Ovary (tissue), 9 donors: ENCODE measurements around the gene IQCF2. TPM values are rescaled to one million over a fixed set of nuclear protein-coding genes. Genes with fewer than 3 reads are reported as not detected.

ENCODE experiments used
- DNase-seq, 5 donors: peaks; one replicate each; pipeline ENCODE4 v3.0.0-alpha.2; 2019 to 2020
- H3K27ac ChIP-seq, 2 donors: fragments of 200-600 bp; one replicate each; pipeline versions ENCODE4 v1.5.1 to v1.8.0; 2019 to 2022
- H3K27me3 ChIP-seq: fragments of 200-600 bp; one replicate; pipeline ENCODE4 v1.8.0; 2022
- H3K36me3 ChIP-seq: fragments of 200-600 bp; sonication (generic); one replicate; pipeline ENCODE4 v1.5.1; 2019
- H3K4me1 ChIP-seq: one replicate; pipeline ENCODE4 v1.8.1; 2013; ENCODE audit warnings: mild to moderate bottlenecking, moderate library complexity; ENCODE audit not compliant: insufficient read depth
- H3K4me3 ChIP-seq: fragments of 200-600 bp; sonication (generic); one replicate; pipeline ENCODE4 v1.5.1; 2017
- H3K9me3 ChIP-seq, 2 donors: fragments of 200-600 bp in 1 of 2; sonication (generic) in 1 of 2; one replicate each; pipeline versions ENCODE4 v1.5.1 to v1.8.1; 2013 to 2019; ENCODE audit warnings: mild to moderate bottlenecking in 1 of 2, moderate library complexity in 1 of 2
- EP300 ChIP-seq: sonication (generic); formaldehyde crosslinking; IDR thresholded peaks from one replicate; pipeline ENCODE4 v1.6.1; 2017; ENCODE audit warnings: antibody characterized with exemption
- POLR2A ChIP-seq: fragments of 450-650 bp; IDR thresholded peaks from one replicate; pipeline ENCODE4 v1.6.1; 2017; ENCODE audit warnings: antibody characterized with exemption, mild to moderate bottlenecking, moderate library complexity
- WGBS, 3 donors: extraction: QIAGEN DNeasy Blood & Tissue Kit in 1 of 3; methylation state at CpG; one replicate each; pipeline versions ENCODE4 v1.1.5 to v1.1.7; 2013 to 2017; 5-methylcytosine and 5-hydroxymethylcytosine counted together
- intact Hi-C, 4 donors: fragments of 100-400 bp; cut with DNase I; formaldehyde crosslinking; loops; one replicate each; pipeline versions ENCODE4 v1.11.0 to v1.15.1; 2022 to 2023
- polyA plus RNA-seq, 2 donors: library from polyadenylated mRNA; stranded (reverse); fragments of 200-250 nt in 1 of 2; fragments of 350-450 nt in 1 of 2; fragmentation: Illumina TruSeq in 1 of 2; extraction: RNeasy Lipid Tissue Mini Kit (QIAGEN cat#74804) in 1 of 2; gene quantifications; one replicate each; pipeline ENCODE4 v1.2.3, GENCODE V29; 2013 to 2014
- small RNA-seq: library from RNA; depleted of rRNA; stranded (forward); fragments of <200 nt; gene quantifications from one replicate; pipeline ENCODE3, GENCODE V24; 2016
- total RNA-seq, 7 donors: library from RNA; depleted of rRNA in 2 of 7; stranded (reverse); fragments of >200 nt in 2 of 7; fragmentation: NEBNext Ultra II Directional in 3 of 7; extraction: Animal tissue kit (Norgen Biotek cat#: 25700) in 3 of 7; gene quantifications; one replicate each; pipeline versions ENCODE4 v1.1.0 to v1.2.4, GENCODE V29; 2016 to 2023
- TF ChIP-seq, protein P1 (sequence below), 3 donors: fragments of 450-650 bp in 2 of 3; fragments of 200-600 bp in 1 of 3; IDR thresholded peaks; one replicate each; pipeline versions ENCODE4 v1.5.1 to v1.8.0; 2016 to 2022; ENCODE audit warnings: antibody characterized with exemption in 3 of 3, mild to moderate bottlenecking in 1 of 3
- donor health status: DM: no; HTN: no; CAD: no; lungs with moderate emphysema.
- donor health status: DM: no; HTN: no; CAD: no.
- donor health status: Bipolar disorder and iron deficiency.
- donor health status: DM: yes; HTN: yes; CAD: no.
- donor health status: DM: no; HTN: no; CAD: no.
- donor health status: DM: yes; HTN: yes; CAD: no.

IQCF2 gene
- total and polyA plus RNA-seq, 9 donors: not detected

DNA sequence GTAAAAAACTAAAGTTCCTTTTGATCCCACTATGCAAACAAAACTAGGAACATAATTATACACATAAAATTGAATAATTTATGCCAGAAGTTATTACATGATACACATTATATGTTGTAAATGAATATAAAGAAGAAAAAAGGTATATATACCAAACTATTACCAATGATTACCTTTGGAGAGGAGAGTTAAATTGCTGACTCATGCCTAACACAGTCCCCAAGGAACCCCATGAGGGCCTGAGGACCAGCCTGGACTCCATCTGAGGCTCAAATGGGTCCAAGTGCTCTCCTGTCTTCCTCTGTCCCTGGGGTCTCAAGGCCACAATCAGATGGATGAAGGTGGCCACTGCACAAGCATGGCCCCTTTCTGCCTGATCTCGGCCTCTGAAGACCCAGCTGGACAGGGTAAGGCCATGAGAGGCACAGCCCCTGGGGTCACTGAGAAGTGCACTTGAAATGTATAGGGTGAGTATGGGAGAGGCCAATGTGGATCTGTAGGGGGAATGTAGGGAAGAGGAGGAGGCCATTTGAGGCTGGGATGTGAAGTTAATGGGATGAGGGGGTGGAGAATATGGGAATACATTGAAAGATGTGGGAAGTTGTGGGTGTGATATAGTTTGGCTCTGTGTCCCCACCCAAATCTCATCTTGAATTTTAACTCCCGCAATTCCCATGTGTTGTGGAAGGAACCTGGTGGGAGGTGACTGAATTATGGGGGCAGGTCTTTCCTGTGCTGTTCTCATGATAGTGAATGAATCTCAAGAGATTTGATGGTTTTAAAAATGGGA lies 42.8 kb downstream of the IQCF2 start:
- 83 to 88% (median 86%) methylated on average over 2 of the region's 2 CpGs for WGBS, 3 donors
- intact Hi-C loops: no loop called here

DNA sequence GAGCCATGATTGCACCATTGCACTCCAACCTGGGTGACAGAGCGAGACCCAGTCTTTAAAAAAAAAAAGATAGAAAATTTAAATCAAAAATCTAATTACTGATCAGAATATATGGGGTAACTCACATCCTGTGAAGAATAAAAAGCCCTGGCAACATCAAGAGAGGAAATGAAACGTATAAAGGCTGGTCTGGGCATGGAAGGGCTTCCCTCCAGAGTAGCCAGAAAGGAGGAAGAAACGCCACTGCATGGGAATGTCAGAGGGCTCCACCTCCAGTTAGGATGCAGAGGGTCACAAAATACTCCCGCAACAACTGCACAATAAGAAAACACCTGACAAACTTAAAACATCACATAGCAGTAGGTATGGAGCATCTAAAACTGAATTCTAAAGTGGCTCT lies 46.6 kb downstream of the IQCF2 start:
- no peak for DNase-seq
- 79 to 82% (median 80%) methylated on average over 4 of the region's 4 CpGs for WGBS, 3 donors
- Histone ChIP-seq H3K4me1 (no peaks in the 10 kb centered on the region), H3K27me3 (no peaks in the 10 kb centered on the region), H3K4me3 (no peak overlapping the region), H3K9me3 (no peaks in the 10 kb centered on the region), H3K36me3 (no peaks in the 10 kb centered on the region), H3K27ac (no peak overlapping the region)
- TF ChIP-seq, protein P1, sequence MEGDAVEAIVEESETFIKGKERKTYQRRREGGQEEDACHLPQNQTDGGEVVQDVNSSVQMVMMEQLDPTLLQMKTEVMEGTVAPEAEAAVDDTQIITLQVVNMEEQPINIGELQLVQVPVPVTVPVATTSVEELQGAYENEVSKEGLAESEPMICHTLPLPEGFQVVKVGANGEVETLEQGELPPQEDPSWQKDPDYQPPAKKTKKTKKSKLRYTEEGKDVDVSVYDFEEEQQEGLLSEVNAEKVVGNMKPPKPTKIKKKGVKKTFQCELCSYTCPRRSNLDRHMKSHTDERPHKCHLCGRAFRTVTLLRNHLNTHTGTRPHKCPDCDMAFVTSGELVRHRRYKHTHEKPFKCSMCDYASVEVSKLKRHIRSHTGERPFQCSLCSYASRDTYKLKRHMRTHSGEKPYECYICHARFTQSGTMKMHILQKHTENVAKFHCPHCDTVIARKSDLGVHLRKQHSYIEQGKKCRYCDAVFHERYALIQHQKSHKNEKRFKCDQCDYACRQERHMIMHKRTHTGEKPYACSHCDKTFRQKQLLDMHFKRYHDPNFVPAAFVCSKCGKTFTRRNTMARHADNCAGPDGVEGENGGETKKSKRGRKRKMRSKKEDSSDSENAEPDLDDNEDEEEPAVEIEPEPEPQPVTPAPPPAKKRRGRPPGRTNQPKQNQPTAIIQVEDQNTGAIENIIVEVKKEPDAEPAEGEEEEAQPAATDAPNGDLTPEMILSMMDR (IDR thresholded peaks at IDR 0.05): no peak
- TF ChIP-seq POLR2A (no peak), EP300 (no peak)
- intact Hi-C loops: no loop called here

More for the DNA sequence above, 42.8 kb downstream of the IQCF2 start:
- no peak overlapping the region for H3K27ac ChIP-seq
- TF ChIP-seq POLR2A: no peak
- TF ChIP-seq EP300: no peak
- TF ChIP-seq, protein P1 (IDR thresholded peaks at IDR 0.05): no peak
- no peaks in the 10 kb centered on the region for H3K9me3 ChIP-seq
- H3K4me1 ChIP-seq: no peaks in the 10 kb centered on the region
- no peak overlapping the region for H3K4me3 ChIP-seq
- no peaks in the 10 kb centered on the region for H3K27me3 ChIP-seq
- H3K36me3 ChIP-seq: no peaks in the 10 kb centered on the region
- DNase-seq: no peak

Small RNAs within 50 kb of the gene (small RNA-seq; reads per million reads assigned to genes)
- not detected for gene RN7SL504P

Other genes starting within 250 kb of the IQCF2 start
- gene TEX264, start 190.4 kb upstream of the IQCF2 start, total RNA-seq: 10 to 100 TPM; 27.1 to 88.8 (median 38.7) TPM
- gene TEX264, start 190.4 kb upstream of the IQCF2 start, polyA plus RNA-seq: 10 to 100 TPM; 51.0 to 62.3 TPM
- gene GRM2, start 154.5 kb upstream of the IQCF2 start, total RNA-seq: under 1 TPM in 4 of 7 donors, not detected in 3; 0.25 to 0.47 (median 0.34) TPM
- under 1 TPM; 0.10 to 0.24 TPM for gene GRM2, start 154.5 kb upstream of the IQCF2 start, polyA plus RNA-seq
- gene IQCF6, start 82.4 kb upstream of the IQCF2 start, total RNA-seq: not detected
- not detected for gene IQCF6, start 82.4 kb upstream of the IQCF2 start, polyA plus RNA-seq
- not detected for gene IQCF5, start 14.0 kb downstream of the IQCF2 start, total RNA-seq
- not detected for gene IQCF5, start 14.0 kb downstream of the IQCF2 start, polyA plus RNA-seq
- gene IQCF1, start 41.7 kb downstream of the IQCF2 start, total RNA-seq: under 1 TPM in 1 of 7 donors, not detected in 6; 0.62 TPM
- not detected for gene IQCF1, start 41.7 kb downstream of the IQCF2 start, polyA plus RNA-seq
- gene RRP9, start 80.3 kb downstream of the IQCF2 start, total RNA-seq: 10 to 100 TPM in 6 of 7 donors, 1 to 10 TPM in 1; 9.1 to 32.7 (median 19.3) TPM
- 10 to 100 TPM in 1 of 2 donors, 1 to 10 TPM in 1; 4.9 to 16.2 TPM for gene RRP9, start 80.3 kb downstream of the IQCF2 start, polyA plus RNA-seq
- 10 to 100 TPM in 6 of 7 donors, 1 to 10 TPM in 1; 8.2 to 19.4 (median 11.6) TPM for gene PARP3, start 80.7 kb downstream of the IQCF2 start, total RNA-seq
- gene PARP3, start 80.7 kb downstream of the IQCF2 start, polyA plus RNA-seq: 10 to 100 TPM in 1 of 2 donors, 1 to 10 TPM in 1; 9.8 to 10.2 TPM
- gene GPR62, start 93.8 kb downstream of the IQCF2 start, total RNA-seq: under 1 TPM; 0.23 to 0.83 (median 0.36) TPM
- under 1 TPM; 0.15 to 0.22 TPM for gene GPR62, start 93.8 kb downstream of the IQCF2 start, polyA plus RNA-seq
- gene PCBP4, start 105.8 kb downstream of the IQCF2 start, total RNA-seq: 10 to 100 TPM; 36.9 to 83.3 (median 49.0) TPM
- gene PCBP4, start 105.8 kb downstream of the IQCF2 start, polyA plus RNA-seq: 10 to 100 TPM in 1 of 2 donors, 1 to 10 TPM in 1; 4.5 to 28.7 TPM
- gene ABHD14B, start 112.4 kb downstream of the IQCF2 start, total RNA-seq: 10 to 100 TPM; 37.1 to 55.7 (median 45.5) TPM
- 10 to 100 TPM; 58.4 to 70.9 TPM for gene ABHD14B, start 112.4 kb downstream of the IQCF2 start, polyA plus RNA-seq
- 10 to 100 TPM; 13.2 to 36.1 (median 27.4) TPM for gene ABHD14A, start 113.4 kb downstream of the IQCF2 start, total RNA-seq
- gene ABHD14A, start 113.4 kb downstream of the IQCF2 start, polyA plus RNA-seq: 10 to 100 TPM in 1 of 2 donors, 1 to 10 TPM in 1; 5.1 to 30.8 TPM
- gene ACY1, start 121.9 kb downstream of the IQCF2 start, total RNA-seq: 10 to 100 TPM; 13.8 to 27.4 (median 21.1) TPM
- gene ACY1, start 121.9 kb downstream of the IQCF2 start, polyA plus RNA-seq: 10 to 100 TPM in 1 of 2 donors, 1 to 10 TPM in 1; 8.4 to 10.2 TPM
- gene RPL29, start 134.3 kb downstream of the IQCF2 start, total RNA-seq: 1,000 to 10,000 TPM; 1,785 to 3,905 (median 1,999) TPM
- gene RPL29, start 134.3 kb downstream of the IQCF2 start, polyA plus RNA-seq: 1,000 to 10,000 TPM; 1,901 to 3,982 TPM
- gene DUSP7, start 195.0 kb downstream of the IQCF2 start, total RNA-seq: 10 to 100 TPM in 5 of 7 donors, 1 to 10 TPM in 2; 5.1 to 18.0 (median 15.2) TPM
- 1 to 10 TPM; 6.5 to 8.6 TPM for gene DUSP7, start 195.0 kb downstream of the IQCF2 start, polyA plus RNA-seq